ENCODE measurements around the gene CEMIP2. TPM values are rescaled to one million over a fixed set of nuclear protein-coding genes. Genes with fewer than 3 reads are reported as not detected.

CEMIP2 gene
- total and polyA plus RNA-seq, 4 donors, result 18.8 to 123 (median 38.6) TPM

DNA sequence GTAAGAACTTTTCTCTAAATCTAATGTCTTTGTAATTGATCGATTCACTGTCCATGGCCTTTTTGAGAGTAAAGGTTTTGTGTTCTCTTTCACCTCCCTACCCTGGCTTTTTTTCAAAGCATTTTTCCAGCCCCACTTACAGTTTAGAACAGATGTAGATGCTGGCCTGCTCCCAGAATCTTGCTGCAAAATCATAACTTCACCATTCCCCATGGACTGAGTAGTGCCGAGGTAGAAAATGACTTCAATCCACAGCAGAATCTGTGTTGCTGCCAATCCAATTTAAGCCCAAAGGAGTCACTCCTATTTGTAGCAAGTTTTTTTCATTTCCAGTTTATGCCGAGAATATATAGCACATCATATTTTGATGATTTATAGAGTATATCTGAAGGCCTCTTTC, 46.5 kb upstream of the CEMIP2 start:
- no peak for DNase-seq (ENCODE audit: low spot score)
- no peaks in the 10 kb centered on the region for H3K9me3 ChIP-seq (ENCODE audit: control insufficient read depth in 4 of 4, low read length in 3 of 4)
- no peak overlapping the region for H3K9ac ChIP-seq (ENCODE audit: low read depth in 1 of 2, low read length in 2 of 2)
- H3K27me3 ChIP-seq (ENCODE audit: control insufficient read depth in 4 of 4, insufficient read depth in 4 of 4, low read length in 3 of 4), result no peaks in the 10 kb centered on the region
- TF ChIP-seq GABPA (IDR thresholded peaks at IDR 0.05 in 1 of 2, conservative IDR thresholded peaks at IDR 0.05 in 1 of 2) (no peak), EGR1 (IDR thresholded peaks at IDR 0.05; ENCODE audit: low read depth in 2 of 2) (no peak), MAX (IDR thresholded peaks at IDR 0.05) (no peak), TAF1 (conservative IDR thresholded peaks at IDR 0.05) (no peak), RXRA (IDR thresholded peaks at IDR 0.05) (no peak), ZBTB33 (IDR thresholded peaks at IDR 0.05) (no peak)
- H3K27ac ChIP-seq (ENCODE audit: low read depth in 1 of 2, low read length in 2 of 2), result no peak overlapping the region
- H3K4me1 ChIP-seq (ENCODE audit: control insufficient read depth in 4 of 4, insufficient read depth in 4 of 4, low read length in 3 of 4), result peaks cover 0 to 4% (median 0%) of the 10 kb centered on the region in 4 donors
- H3K36me3 ChIP-seq (ENCODE audit: control insufficient read depth in 4 of 4, insufficient read depth in 3 of 4, low read depth in 1 of 4, low read length in 3 of 4), result no peaks in the 10 kb centered on the region
- H3K4me3 ChIP-seq (ENCODE audit: low read depth in 1 of 3, low read length in 3 of 3), result no peak overlapping the region
- 94% methylated on average over 3 of the region's 3 CpGs for WGBS

- Histone ChIP-seq H3K9ac (ENCODE audit: low read depth in 1 of 2, low read length in 2 of 2) (no peak overlapping the region), H3K9me3 (ENCODE audit: control insufficient read depth in 4 of 4, low read length in 3 of 4) (no peaks in the 10 kb centered on the region), H3K4me3 (ENCODE audit: low read depth in 1 of 3, low read length in 3 of 3) (no peak overlapping the region), H3K4me1 (ENCODE audit: control insufficient read depth in 4 of 4, insufficient read depth in 4 of 4, low read length in 3 of 4) (peaks cover 0 to 4% (median 0%) of the 10 kb centered on the region in 4 donors), H3K27me3 (ENCODE audit: control insufficient read depth in 4 of 4, insufficient read depth in 4 of 4, low read length in 3 of 4) (no peaks in the 10 kb centered on the region), H3K36me3 (ENCODE audit: control insufficient read depth in 4 of 4, insufficient read depth in 3 of 4, low read depth in 1 of 4, low read length in 3 of 4) (no peaks in the 10 kb centered on the region), H3K27ac (ENCODE audit: low read depth in 1 of 2, low read length in 2 of 2) (no peak overlapping the region)
- DNase-seq (ENCODE audit: low spot score), result no peak
- 96% methylated on average over 3 of the region's 3 CpGs for WGBS
- no peak for TF ChIP-seq HNF4G (IDR thresholded peaks at IDR 0.05)
- no peak for TF ChIP-seq SP1 (IDR thresholded peaks at IDR 0.05)
Measured at GRCh38 chr9:71814226-71814625, 45.9 kb upstream of the CEMIP2 start.

GRCh38 chr9:71812385-71812784, 44.1 kb upstream of the CEMIP2 start:
- WGBS, result 94% methylated on average over 4 of the region's 4 CpGs
- no peaks in the 10 kb centered on the region for H3K9me3 ChIP-seq (ENCODE audit: control insufficient read depth in 4 of 4, low read length in 3 of 4)
- H3K9ac ChIP-seq (ENCODE audit: low read depth in 1 of 2, low read length in 2 of 2), result no peak overlapping the region
- no peaks in the 10 kb centered on the region for H3K27me3 ChIP-seq (ENCODE audit: control insufficient read depth in 4 of 4, insufficient read depth in 4 of 4, low read length in 3 of 4)
- no peak overlapping the region for H3K27ac ChIP-seq (ENCODE audit: low read depth in 1 of 2, low read length in 2 of 2)
- DNase-seq (ENCODE audit: low spot score), result no peak
- peaks cover 0 to 4% (median 0%) of the 10 kb centered on the region in 4 donors for H3K4me1 ChIP-seq (ENCODE audit: control insufficient read depth in 4 of 4, insufficient read depth in 4 of 4, low read length in 3 of 4)
- no peaks in the 10 kb centered on the region for H3K36me3 ChIP-seq (ENCODE audit: control insufficient read depth in 4 of 4, insufficient read depth in 3 of 4, low read depth in 1 of 4, low read length in 3 of 4)
- TF ChIP-seq EGR1 (IDR thresholded peaks at IDR 0.05; ENCODE audit: low read depth in 2 of 2) (no peak), RXRA (IDR thresholded peaks at IDR 0.05) (no peak), MAX (IDR thresholded peaks at IDR 0.05) (no peak), TAF1 (conservative IDR thresholded peaks at IDR 0.05) (no peak), FOXA2 (IDR thresholded peaks at IDR 0.05) (no peak), REST (IDR thresholded peaks at IDR 0.05) (no peak), HNF4A (conservative IDR thresholded peaks at IDR 0.05) (no peak), SP1 (IDR thresholded peaks at IDR 0.05) (no peak), FOXA1 (IDR thresholded peaks at IDR 0.05) (no peak), JUND (IDR thresholded peaks at IDR 0.05) (no peak), RAD21 (IDR thresholded peaks at IDR 0.05) (no peak)
- TF ChIP-seq, protein P1, sequence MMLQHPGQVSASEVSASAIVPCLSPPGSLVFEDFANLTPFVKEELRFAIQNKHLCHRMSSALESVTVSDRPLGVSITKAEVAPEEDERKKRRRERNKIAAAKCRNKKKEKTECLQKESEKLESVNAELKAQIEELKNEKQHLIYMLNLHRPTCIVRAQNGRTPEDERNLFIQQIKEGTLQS (IDR thresholded peaks at IDR 0.05), result no peak
- no peak overlapping the region for H3K4me3 ChIP-seq (ENCODE audit: low read depth in 1 of 3, low read length in 3 of 3)

All from liver (tissue), 9 donors.